Measurements from ENCODE around the gene TCF4.

- TF ChIP-seq CTCF (optimal IDR thresholded peaks at IDR 0.05 in 1 of 3, IDR thresholded peaks at IDR 0.05 in 1 of 3, conservative IDR thresholded peaks at IDR 0.05 in 1 of 3; ENCODE audit: extremely low read depth in 1 of 3, insufficient read depth in 2 of 3, low read length in 3 of 3) (no peak), EZH2 (IDR thresholded peaks at IDR 0.05; ENCODE audit: low read length) (no peak)
Measured at GRCh38 chr18:55466789-55467188, 121.2 kb downstream of the TCF4 start.

Measured in keratinocyte (primary cell).